Upper lobe of left lung (tissue), 4 donors: ENCODE data around the gene ABR.

ENCODE experiments used
- EP300 ChIP-seq, 4 donors: sonication (generic); formaldehyde crosslinking; IDR thresholded peaks; one replicate each; pipeline ENCODE4 v1.5.1; 2017; ENCODE audit warnings: antibody characterized with exemption in 4 of 4, control low read depth in 2 of 4
- POLR2A ChIP-seq, 4 donors: fragments of 450-650 bp; IDR thresholded peaks; one replicate each; pipeline ENCODE4 v1.5.1; 2016 to 2017; ENCODE audit warnings: antibody characterized with exemption in 4 of 4, mild to moderate bottlenecking in 2 of 4
- POLR2AphosphoS5 ChIP-seq, 2 donors: sonication (generic); formaldehyde crosslinking; IDR thresholded peaks; one replicate each; pipeline ENCODE4 v1.5.1; 2017; ENCODE audit warnings: antibody characterized with exemption in 2 of 2
- TF ChIP-seq, protein P1 (sequence below), 6 experiments: fragments of 450-650 bp in 4 of 6; fragments of 200-600 bp in 2 of 6; sonication (generic) in 2 of 6; IDR thresholded peaks; one replicate each; pipeline ENCODE4 v1.5.1; 2016 to 2019; ENCODE audit warnings: antibody characterized with exemption in 6 of 6

DNA sequence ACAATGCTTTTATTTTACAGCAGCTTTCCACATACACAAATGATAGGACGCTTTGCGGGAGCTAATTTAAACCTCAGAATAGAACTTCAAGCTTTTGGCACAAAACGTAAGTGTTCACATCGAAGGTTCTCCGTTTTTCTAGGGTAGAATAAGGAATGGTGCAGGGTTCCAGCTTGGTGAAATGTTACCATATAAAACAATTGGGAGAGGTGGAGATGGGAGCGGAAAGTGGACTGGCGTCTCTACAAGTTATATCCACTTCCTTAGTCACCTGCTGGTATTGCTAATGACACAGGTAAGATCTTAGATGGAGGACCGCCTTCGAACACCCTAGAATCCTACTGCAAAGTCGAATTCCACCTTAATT, 198.5 kb downstream of the ABR start:
- TF ChIP-seq, protein P1, sequence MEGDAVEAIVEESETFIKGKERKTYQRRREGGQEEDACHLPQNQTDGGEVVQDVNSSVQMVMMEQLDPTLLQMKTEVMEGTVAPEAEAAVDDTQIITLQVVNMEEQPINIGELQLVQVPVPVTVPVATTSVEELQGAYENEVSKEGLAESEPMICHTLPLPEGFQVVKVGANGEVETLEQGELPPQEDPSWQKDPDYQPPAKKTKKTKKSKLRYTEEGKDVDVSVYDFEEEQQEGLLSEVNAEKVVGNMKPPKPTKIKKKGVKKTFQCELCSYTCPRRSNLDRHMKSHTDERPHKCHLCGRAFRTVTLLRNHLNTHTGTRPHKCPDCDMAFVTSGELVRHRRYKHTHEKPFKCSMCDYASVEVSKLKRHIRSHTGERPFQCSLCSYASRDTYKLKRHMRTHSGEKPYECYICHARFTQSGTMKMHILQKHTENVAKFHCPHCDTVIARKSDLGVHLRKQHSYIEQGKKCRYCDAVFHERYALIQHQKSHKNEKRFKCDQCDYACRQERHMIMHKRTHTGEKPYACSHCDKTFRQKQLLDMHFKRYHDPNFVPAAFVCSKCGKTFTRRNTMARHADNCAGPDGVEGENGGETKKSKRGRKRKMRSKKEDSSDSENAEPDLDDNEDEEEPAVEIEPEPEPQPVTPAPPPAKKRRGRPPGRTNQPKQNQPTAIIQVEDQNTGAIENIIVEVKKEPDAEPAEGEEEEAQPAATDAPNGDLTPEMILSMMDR (IDR thresholded peaks at IDR 0.05): no peak
- TF ChIP-seq EP300 (IDR thresholded peaks at IDR 0.05) (no peak), POLR2A (IDR thresholded peaks at IDR 0.05) (no peak), POLR2AphosphoS5 (IDR thresholded peaks at IDR 0.05) (no peak)
